Measurements from ENCODE around the gene ANGEL2. TPM values are rescaled to one million over a fixed set of nuclear protein-coding genes. Genes with fewer than 3 reads are reported as not detected.

ANGEL2 gene
- total RNA-seq, 4 donors from 2014 or later = 21.1 to 62.7 (median 46.7) TPM

DNA sequence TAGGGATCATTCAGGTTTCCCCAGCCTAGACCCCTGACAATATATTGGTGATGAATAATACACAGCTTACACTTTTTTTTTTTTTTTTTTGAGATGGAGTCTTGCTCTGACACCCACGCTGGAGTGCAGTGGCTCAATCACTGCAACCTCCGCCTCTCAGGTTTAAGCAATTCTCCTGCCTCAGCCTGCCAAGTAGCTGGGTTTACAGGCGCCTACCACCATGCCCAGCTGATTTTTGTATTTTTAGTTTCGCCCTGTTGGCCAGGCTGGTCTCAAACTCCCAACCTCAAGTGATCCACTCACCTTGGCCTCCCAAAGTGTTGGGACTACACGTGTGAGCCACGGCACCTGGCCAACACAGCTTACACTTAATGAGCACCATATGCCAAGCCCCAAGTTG lies 58.1 kb downstream of the ANGEL2 start:
- TF ChIP-seq POLR2A (IDR thresholded peaks at IDR 0.05) = no peak
- TF ChIP-seq, protein P1, sequence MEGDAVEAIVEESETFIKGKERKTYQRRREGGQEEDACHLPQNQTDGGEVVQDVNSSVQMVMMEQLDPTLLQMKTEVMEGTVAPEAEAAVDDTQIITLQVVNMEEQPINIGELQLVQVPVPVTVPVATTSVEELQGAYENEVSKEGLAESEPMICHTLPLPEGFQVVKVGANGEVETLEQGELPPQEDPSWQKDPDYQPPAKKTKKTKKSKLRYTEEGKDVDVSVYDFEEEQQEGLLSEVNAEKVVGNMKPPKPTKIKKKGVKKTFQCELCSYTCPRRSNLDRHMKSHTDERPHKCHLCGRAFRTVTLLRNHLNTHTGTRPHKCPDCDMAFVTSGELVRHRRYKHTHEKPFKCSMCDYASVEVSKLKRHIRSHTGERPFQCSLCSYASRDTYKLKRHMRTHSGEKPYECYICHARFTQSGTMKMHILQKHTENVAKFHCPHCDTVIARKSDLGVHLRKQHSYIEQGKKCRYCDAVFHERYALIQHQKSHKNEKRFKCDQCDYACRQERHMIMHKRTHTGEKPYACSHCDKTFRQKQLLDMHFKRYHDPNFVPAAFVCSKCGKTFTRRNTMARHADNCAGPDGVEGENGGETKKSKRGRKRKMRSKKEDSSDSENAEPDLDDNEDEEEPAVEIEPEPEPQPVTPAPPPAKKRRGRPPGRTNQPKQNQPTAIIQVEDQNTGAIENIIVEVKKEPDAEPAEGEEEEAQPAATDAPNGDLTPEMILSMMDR (IDR thresholded peaks at IDR 0.05) = no peak
- H3K27ac ChIP-seq = no peak overlapping the region
- DNase-seq = no peak
- no peaks in the 10 kb centered on the region for H3K9me3 ChIP-seq
- no peaks in the 10 kb centered on the region for H3K36me3 ChIP-seq
- no peaks in the 10 kb centered on the region for H3K27me3 ChIP-seq
- no peak overlapping the region for H3K4me3 ChIP-seq
- H3K4me1 ChIP-seq = no peaks in the 10 kb centered on the region

DNA sequence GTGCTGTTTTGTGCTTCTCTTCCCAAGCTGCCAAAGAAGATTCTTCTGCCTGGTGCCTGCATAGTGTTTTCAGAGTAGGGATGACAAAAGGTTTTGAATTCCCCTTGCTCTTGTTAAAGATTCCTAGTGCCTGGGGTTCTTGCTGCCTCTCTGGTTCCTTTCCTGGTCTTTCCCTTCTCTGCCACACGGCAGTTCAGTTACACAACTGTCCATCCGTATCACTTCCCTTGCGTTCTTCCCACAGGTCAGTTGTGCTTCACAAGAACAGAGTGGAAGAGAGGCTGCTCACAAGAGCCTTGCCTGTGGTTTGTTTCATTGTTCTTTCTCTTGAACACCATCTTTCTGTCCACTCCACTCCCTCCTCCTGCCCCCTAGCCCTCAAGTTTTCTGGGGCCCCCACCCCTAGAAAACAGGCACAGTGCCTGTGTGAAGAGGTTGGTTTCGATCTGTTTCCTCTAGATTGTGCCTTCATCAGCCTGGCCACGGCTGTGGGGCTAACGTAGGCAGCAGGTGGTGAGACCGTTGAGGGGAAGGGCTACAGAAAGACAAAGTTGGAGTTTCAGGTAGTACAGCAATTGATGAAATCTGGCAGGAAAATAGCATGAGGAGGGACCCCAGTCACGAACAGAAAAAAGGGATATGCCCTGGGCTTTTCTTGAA lies 59.6 kb downstream of the ANGEL2 start:
- peaks cover 0 to 4% (median under 1%) of the 10 kb centered on the region in 4 donors for H3K4me1 ChIP-seq
- DNase-seq = no peak

GRCh38 chr1:212955098-212955497 lies 60.6 kb downstream of the ANGEL2 start:
- no peaks in the 10 kb centered on the region for H3K9me3 ChIP-seq
- peaks cover 0 to 11% (median 1%) of the 10 kb centered on the region in 4 donors for H3K4me1 ChIP-seq
- no peaks in the 10 kb centered on the region for H3K36me3 ChIP-seq
- DNase-seq = no peak
- TF ChIP-seq POLR2A (IDR thresholded peaks at IDR 0.05) = no peak
- TF ChIP-seq, protein P1 (IDR thresholded peaks at IDR 0.05) = no peak
- no peak overlapping the region for H3K27ac ChIP-seq
- no peak overlapping the region for H3K4me3 ChIP-seq
- peaks cover 0 to 6% of the 10 kb centered on the region in 2 donors for H3K27me3 ChIP-seq

More for the DNA sequence above, 59.6 kb downstream of the ANGEL2 start:
- no peak overlapping the region for H3K27ac ChIP-seq
- TF ChIP-seq, protein P1 (IDR thresholded peaks at IDR 0.05) = no peak
- TF ChIP-seq POLR2A (IDR thresholded peaks at IDR 0.05) = no peak
- H3K4me3 ChIP-seq = no peak overlapping the region
- H3K36me3 ChIP-seq = no peaks in the 10 kb centered on the region
- no peaks in the 10 kb centered on the region for H3K9me3 ChIP-seq
- peaks cover 0 to 1% of the 10 kb centered on the region in 2 donors for H3K27me3 ChIP-seq

DNA sequence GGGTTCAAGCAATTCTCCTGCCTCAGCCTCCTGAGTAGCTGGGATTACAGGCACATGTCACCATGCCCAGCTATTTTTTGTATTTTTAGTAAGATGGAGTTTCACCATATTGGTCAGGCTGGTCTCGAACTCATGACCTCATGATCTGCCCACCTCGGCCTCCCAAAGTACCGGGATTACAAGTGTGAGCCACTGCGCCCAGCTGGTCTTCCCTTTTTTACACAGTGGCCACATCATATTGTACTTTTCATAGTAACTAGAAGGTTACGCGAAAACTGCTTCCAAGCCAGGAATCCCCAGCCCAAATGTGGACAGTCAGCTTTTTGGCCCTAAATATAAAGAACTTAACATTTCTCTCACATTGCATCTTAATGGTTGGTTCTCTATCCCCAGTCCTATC lies 61.2 kb downstream of the ANGEL2 start:
- TF ChIP-seq, protein P1 (IDR thresholded peaks at IDR 0.05) = no peak
- TF ChIP-seq POLR2A (IDR thresholded peaks at IDR 0.05) = no peak
- no peaks in the 10 kb centered on the region for H3K9me3 ChIP-seq
- H3K4me3 ChIP-seq = no peak overlapping the region
- H3K36me3 ChIP-seq = no peaks in the 10 kb centered on the region
- DNase-seq = no peak
- H3K27ac ChIP-seq = no peak overlapping the region
- H3K4me1 ChIP-seq = peaks cover 0 to 11% (median 1%) of the 10 kb centered on the region in 4 donors
- H3K27me3 ChIP-seq = peaks cover 0 to 6% of the 10 kb centered on the region in 2 donors

GRCh38 chr1:212953321-212953720 lies 62.3 kb downstream of the ANGEL2 start:
- no peak overlapping the region for H3K4me3 ChIP-seq
- H3K9me3 ChIP-seq = no peaks in the 10 kb centered on the region
- peaks cover 0 to 6% of the 10 kb centered on the region in 2 donors for H3K27me3 ChIP-seq
- no peaks in the 10 kb centered on the region for H3K36me3 ChIP-seq
- TF ChIP-seq POLR2A (IDR thresholded peaks at IDR 0.05) = no peak
- TF ChIP-seq, protein P1 (IDR thresholded peaks at IDR 0.05) = no peak
- DNase-seq = no peak
- no peak overlapping the region for H3K27ac ChIP-seq
- H3K4me1 ChIP-seq = peaks cover 0 to 11% (median 1%) of the 10 kb centered on the region in 4 donors
